K562 (cell line): Measurements from ENCODE around the gene FABP2. TPM values are rescaled to one million over a fixed set of nuclear protein-coding genes. Genes with fewer than 3 reads are reported as not detected.

Source experiments
- ATAC-seq: fragments of 200-7000 bp; cut with Tn5 transposase; 3 replicates; pipeline ENCODE4 v1.9.1; 2020; ENCODE audit warnings: moderate library complexity
- BruUV-seq: library from RNA; stranded (reverse); fragments of 400-500 nt; replicated peaks from 2 replicates; lab custom pipeline; 2021; lab: Mats Ljungman, UMichigan
- CTCF ChIA-PET: fragments of 300-600 bp; formaldehyde crosslinking; extraction: SDS; loops from one replicate; lab custom pipeline; 2021; ENCODE audit warnings: low intra/inter-chr PET ratio; lab: Yijun Ruan, JAX
- POLR2A ChIA-PET: fragments of 300-600, 350-650 bp; sonication (Branson Sonifier 250); formaldehyde crosslinking; extraction: SDS; loops from one replicate; lab custom pipeline; 2021; ENCODE audit warnings: antibody characterized with exemption, inconsistent platforms; lab: Yijun Ruan, JAX
- DNase-seq, 4 experiments: peaks; one replicate each; pipeline versions ENCODE4 v3.0.0 to v3.0.0-alpha.2; 2011 to 2018; ENCODE audit warnings: low spot score in 3 of 4, mixed read lengths in 3 of 4; ENCODE audit errors: extremely low read depth in 1 of 4
- FAIRE-seq: peaks from 2 replicates; lab custom pipeline; 2011; peaks lifted over from hg19 to GRCh38; lab: Jason Lieb, UNC
- H2AFZ ChIP-seq: 2 replicates; pipeline ENCODE4 v1.6.0; 2011; ENCODE audit warnings: low read depth, low read length, control low read depth, inconsistent platforms
- H3K27ac ChIP-seq: fragments of 200-600 bp; 3 replicates; pipeline ENCODE4 v1.8.0; 2011; ENCODE audit warnings: low read depth, mild to moderate bottlenecking, control low read depth, inconsistent platforms, low read length, moderate library complexity, mixed read lengths; ENCODE audit errors: extremely low read depth
- H3K27me3 ChIP-seq, 2 experiments: fragments of 300-600 bp in 1 of 2; 2 replicates in 1 of 2; 3 replicates in 1 of 2; pipeline versions ENCODE4 v1.6.0 to v1.8.0; 2011; ENCODE audit warnings: inconsistent platforms in 2 of 2, low read length in 2 of 2, mild to moderate bottlenecking in 1 of 2, mixed read lengths in 1 of 2, moderate library complexity in 1 of 2; ENCODE audit not compliant: control insufficient read depth in 2 of 2, insufficient read depth in 2 of 2
- H3K36me3 ChIP-seq: fragments of 300-600 bp; 3 replicates; pipeline ENCODE4 v1.8.0; 2011; ENCODE audit warnings: mild to moderate bottlenecking, low read length, inconsistent platforms; ENCODE audit not compliant: control insufficient read depth, insufficient read depth
- H3K4me1 ChIP-seq, 2 experiments: fragments of 200-600 bp in 1 of 2; replicated peaks in 1 of 2; 2 replicates in 1 of 2; 3 replicates in 1 of 2; pipeline versions ENCODE4 v1.5.1 to v1.8.0; 2011; ENCODE audit warnings: inconsistent platforms in 2 of 2, low read length in 2 of 2, mild to moderate bottlenecking in 1 of 2, mixed read lengths in 1 of 2, moderate library complexity in 1 of 2; ENCODE audit not compliant: control insufficient read depth in 2 of 2, insufficient read depth in 2 of 2
- H3K4me2 ChIP-seq: 2 replicates; pipeline ENCODE4 v1.6.1; 2011; ENCODE audit warnings: low read length, control low read depth, inconsistent platforms, mixed read lengths; ENCODE audit not compliant: insufficient read depth
- H3K4me3 ChIP-seq: fragments of 200-600 bp; sonication (generic), shearing (Covaris generic); 2 replicates; pipeline ENCODE4 v1.5.1; 2016; ENCODE audit warnings: control low read depth, inconsistent platforms
- H3K79me2 ChIP-seq: fragments of 200-600 bp; 3 replicates; pipeline ENCODE4 v1.8.0; 2011; ENCODE audit warnings: low read length, inconsistent platforms; ENCODE audit not compliant: control insufficient read depth, insufficient read depth
- H3K9ac ChIP-seq, 2 experiments: 2 replicates each; pipeline versions ENCODE4 v1.6.0 to v1.6.1; 2011; ENCODE audit warnings: low read depth in 2 of 2, low read length in 2 of 2, control low read depth in 1 of 2, inconsistent platforms in 1 of 2, mild to moderate bottlenecking in 1 of 2, mixed read lengths in 1 of 2; ENCODE audit not compliant: insufficient read depth in 1 of 2
- H3K9me1 ChIP-seq: one replicate; pipeline ENCODE4 v1.6.0; 2011; ENCODE audit warnings: inconsistent platforms, mild to moderate bottlenecking, low read length, moderate library complexity; ENCODE audit not compliant: control insufficient read depth, insufficient read depth
- H3K9me3 ChIP-seq: replicated peaks from 2 replicates; pipeline ENCODE4 v1.5.1; 2011; ENCODE audit warnings: low read depth, low read length, inconsistent platforms; ENCODE audit not compliant: control insufficient read depth, insufficient read depth
- H4K20me1 ChIP-seq: replicated peaks from 2 replicates; pipeline ENCODE4 v1.6.1; 2011; ENCODE audit warnings: low read length, inconsistent platforms, mixed read lengths; ENCODE audit not compliant: control insufficient read depth, insufficient read depth
- BRF1 ChIP-seq: IDR thresholded peaks from 3 replicates; pipeline ENCODE4 v1.6.1; 2011; ENCODE audit warnings: borderline replicate concordance, mild to moderate bottlenecking; ENCODE audit not compliant: insufficient read length; ENCODE audit errors: extremely low read depth
- C11orf30 ChIP-seq: fragments of 450-650 bp; IDR thresholded peaks from 2 replicates; pipeline ENCODE4 v1.6.1; 2016; ENCODE audit warnings: low read depth, mild to moderate bottlenecking
- DEAF1 ChIP-seq: fragments of 450-650 bp; formaldehyde crosslinking; IDR thresholded peaks from 2 replicates; pipeline ENCODE4 v1.4.0; 2020; ENCODE audit warnings: mild to moderate bottlenecking, moderate library complexity
- GMEB1 ChIP-seq: fragments of 250-450 bp; sonication (Bioruptor Pico); IDR thresholded peaks from 2 replicates; pipeline ENCODE4 v1.4.0; 2020; ENCODE audit warnings: mild to moderate bottlenecking
- KDM2B ChIP-seq: fragments of 250-450 bp; sonication (Bioruptor Pico); IDR thresholded peaks from 2 replicates; pipeline ENCODE4 v1.8.0; 2021; ENCODE audit warnings: mild to moderate bottlenecking, moderate library complexity
- MAFK ChIP-seq: IDR thresholded peaks from 2 replicates; pipeline ENCODE4 v1.6.1; 2011; ENCODE audit warnings: low read length, improper control_type of control experiment
- MCM2 ChIP-seq: fragments of 450-650 bp; IDR thresholded peaks from 2 replicates; pipeline ENCODE4 v1.6.1; 2017; ENCODE audit warnings: low read depth, mild to moderate bottlenecking
- NBN ChIP-seq: fragments of 450-650 bp; IDR thresholded peaks from 2 replicates; pipeline ENCODE4 v1.6.1; 2016; ENCODE audit warnings: low read depth, mild to moderate bottlenecking
- NR4A1 ChIP-seq, 2 experiments: fragments of 250-450 bp in 1 of 2; fragments of 450-650 bp in 1 of 2; sonication (Bioruptor Pico) in 1 of 2; IDR thresholded peaks; 2 replicates each; pipeline versions ENCODE4 v1.4.0 to v1.6.1; 2016 to 2020; ENCODE audit warnings: mild to moderate bottlenecking in 2 of 2, missing compliant biosample characterization in 1 of 2, missing genetic modification characterization in 1 of 2, moderate library complexity in 1 of 2
- NRF1 ChIP-seq, 2 experiments: fragments of 450-650 bp; IDR thresholded peaks in 1 of 2; conservative IDR thresholded peaks in 1 of 2; 2 replicates each; pipeline ENCODE4 v1.6.1; 2014; ENCODE audit warnings: mild to moderate bottlenecking in 2 of 2
- POLR2G ChIP-seq: fragments of 200-400 bp; formaldehyde crosslinking; IDR thresholded peaks from 2 replicates; pipeline ENCODE4 v1.6.1; 2017; ENCODE audit warnings: low read depth, mild to moderate bottlenecking, antibody characterized with exemption, low read length, moderate library complexity
- PRMT5 ChIP-seq: sonication (generic); formaldehyde crosslinking; IDR thresholded peaks from 2 replicates; pipeline ENCODE4 v1.5.0; 2020; ENCODE audit warnings: missing genetic modification reagents
- RAD51 ChIP-seq: fragments of 450-650 bp; IDR thresholded peaks from 2 replicates; pipeline ENCODE4 v1.7.1; 2016; ENCODE audit warnings: low read depth, mild to moderate bottlenecking, borderline replicate concordance
- SMAD3 ChIP-seq: fragments of 450-650 bp; formaldehyde crosslinking; conservative IDR thresholded peaks from 2 replicates; pipeline ENCODE4 v1.4.0; 2020; ENCODE audit warnings: mild to moderate bottlenecking
- TEAD4 ChIP-seq, 2 experiments: sonication (generic) in 1 of 2; formaldehyde crosslinking in 1 of 2; IDR thresholded peaks; 2 replicates each; pipeline versions ENCODE4 v1.6.1 to v1.8.0; 2012 to 2022; ENCODE audit warnings: borderline replicate concordance in 1 of 2, inconsistent platforms in 1 of 2, low read length in 1 of 2, mild to moderate bottlenecking in 1 of 2, missing genetic modification reagents in 1 of 2
- TFAM ChIP-seq: fragments of 250-450 bp; sonication (Bioruptor Pico); conservative IDR thresholded peaks from 2 replicates; pipeline ENCODE4 v1.5.0; 2021; ENCODE audit warnings: mild to moderate bottlenecking, moderate library complexity
- WHSC1 ChIP-seq: IDR thresholded peaks from one replicate; pipeline ENCODE4 v1.6.1; 2012; ENCODE audit warnings: low read length, control low read depth, inconsistent platforms
- ZFP30 ChIP-seq: fragments of 250-450 bp; sonication (Bioruptor Pico); IDR thresholded peaks from 2 replicates; pipeline ENCODE4 v1.8.0; 2022; ENCODE audit warnings: moderate library complexity, mild to moderate bottlenecking, inconsistent platforms, borderline replicate concordance
- ZNF316 ChIP-seq: fragments of 450-650 bp; IDR thresholded peaks from 2 replicates; pipeline ENCODE4 v1.6.1; 2016
- WGBS: fragments of 100-300 bp; shearing (Covaris generic); methylation state at CpG from one replicate; pipeline ENCODE4 v1.1.6; 2016; ENCODE audit warnings: low coverage, mixed read lengths; ENCODE audit not compliant: insufficient coverage; ENCODE audit errors: missing lambda C conversion rate; 5-methylcytosine and 5-hydroxymethylcytosine counted together
- in situ Hi-C: fragments of 300-500 bp; cut with MboI; formaldehyde crosslinking; loops from 4 replicates; pipeline ENCODE4 v1.15.0; 2018; ENCODE audit warnings: inconsistent platforms, mixed read lengths
- intact Hi-C: fragments of 100-400 bp; cut with micrococcal nuclease; formaldehyde crosslinking; loops from 2 replicates; pipeline ENCODE4 v1.14.2; 2022
- polyA plus RNA-seq, 8 experiments: library from polyadenylated mRNA; depleted of rRNA in 4 of 8; stranded (reverse) in 5 of 8; unstranded in 3 of 8; fragments of >200 nt; fragmentation: Nextera tagmentation in 2 of 8; fragmentation: Illumina TruSeq in 1 of 8; extraction: Ambion mirVana in 2 of 8; extraction: Trizol in 1 of 8; gene quantifications; 2 replicates each; pipeline versions ENCODE4 v1.2.1 to v1.2.3, GENCODE V29; 2011 to 2014; ENCODE audit warnings: inconsistent platforms in 1 of 8, missing spikeins in 1 of 8
- total RNA-seq, 7 experiments: library from RNA; depleted of rRNA in 6 of 7; stranded (reverse); fragments of >200 nt in 6 of 7; fragmentation: Illumina TruSeq in 2 of 7; extraction: Trizol in 2 of 7; gene quantifications; 2 replicates each; pipeline versions ENCODE4 v1.2.1 to v1.2.3, GENCODE V29; 2011 to 2021; ENCODE audit warnings: low replicate concordance in 1 of 7

Gene FABP2
- total and polyA plus RNA-seq, 9 of the 15 experiments (the other 6 are each of a cell fraction or from before 2014, with no cell fraction given) = not detected

- no peak for FAIRE-seq
Observed at GRCh38 chr4:119297795-119298194, 24.1 kb downstream of the FABP2 start.

More at GRCh38 chr4:119297795-119298194, 24.1 kb downstream of the FABP2 start:
- ChIA-PET POLR2A (no interaction called here), CTCF (no interaction called here)
- Histone ChIP-seq H3K9me3 (no peaks in the 10 kb centered on the region), H3K27ac (no peak overlapping the region), H3K9me1 (no peaks in the 10 kb centered on the region), H3K27me3 (no peaks in the 10 kb centered on the region), H4K20me1 (no peaks in the 10 kb centered on the region), H3K79me2 (peaks cover 26% of the 10 kb centered on the region), H3K4me3 (no peak overlapping the region), H2AFZ (no peak overlapping the region), H3K36me3 (peaks cover 26% of the 10 kb centered on the region), H3K9ac (no peak overlapping the region), H3K4me1 (peaks cover 5 to 11% of the 10 kb centered on the region in 2 experiments; a peak in 3 of 5 replicates), H3K4me2 (no peak overlapping the region)
- DNase-seq (no peak), ATAC-seq (no peak)
- no TSS peak for BruUV-seq
- intact Hi-C loops (loop anchor here (10.0 kb wide), 1 partner anchor 403 kb away; no protein-coding TSS in a partner anchor), in situ Hi-C loops (loop anchor here (10.0 kb wide), 1 partner anchor 253 kb away; no protein-coding TSS in a partner anchor)
- WGBS = 100% methylated on average over 1 of the region's 1 CpG
- TF ChIP-seq C11orf30 (peak; percentile 46; the same call in 1 of the 2 replicates), RAD51 (no peak), WHSC1 (no peak), SMAD3 (CRISPR knock-in tag) (no peak), MCM2 (no peak), KDM2B (no peak), NBN (no peak), POLR2G (no peak), MAFK (0 out of 2 replicates have a peak, but pooled peaks have one; percentile 3), NR4A1 (CRISPR knock-in tag; IDR thresholded peaks at IDR 0.05) (no peak), NR4A1 (tag; IDR thresholded peaks at IDR 0.05) (no peak), TFAM (CRISPR knock-in tag) (no peak), PRMT5 (CRISPR knock-in tag) (no peak), GMEB1 (CRISPR knock-in tag) (no peak), TEAD4 (IDR thresholded peaks at IDR 0.05; ENCODE audit: low read length) (no peak), TEAD4 (CRISPR knock-in tag; IDR thresholded peaks at IDR 0.05; ENCODE audit: borderline replicate concordance) (no peak), BRF1 (no peak), ZFP30 (CRISPR knock-in tag) (no peak), NRF1 (conservative IDR thresholded peaks at IDR 0.05 in 1 of 2, IDR thresholded peaks at IDR 0.05 in 1 of 2) (no peak), ZNF316 (peak; percentile 85), DEAF1 (CRISPR knock-in tag) (no peak)
